Stimulated activated CD8-positive, alpha-beta memory T cell treated with anti-CD3 and anti-CD28 coated beads, Interleukin-2, amount 100 ng/mL, for 1 hour (primary cell): ENCODE data around the gene SLC22A23.
"Not testable (repeated sequence)": the region's sequence is repeated elsewhere in the genome, so short reads cannot be mapped to it uniquely, and the experiment has no call there.

Experiments
- DNase-seq, 2 donors: peaks; one replicate each; pipeline ENCODE4 v3.0.0-alpha.2; 2020; ENCODE audit warnings: low read depth in 2 of 2

Gene SLC22A23

DNA sequence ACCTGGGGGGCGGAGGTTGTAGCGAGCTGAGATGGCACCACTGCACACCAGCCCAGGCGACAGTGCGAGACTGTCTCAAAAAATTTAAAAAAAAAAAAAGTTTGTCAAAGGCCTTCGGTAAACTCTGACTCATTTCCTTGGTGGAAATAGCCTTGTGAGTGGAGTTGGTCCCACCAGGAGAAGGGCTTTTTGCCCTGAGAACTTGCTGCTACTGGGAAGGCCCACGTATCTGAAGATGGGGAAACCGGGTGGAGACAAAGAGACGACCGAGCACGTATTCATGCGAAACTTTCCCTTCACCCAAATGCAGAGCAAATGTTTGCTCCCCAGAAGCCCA lies 51.7 kb downstream of the SLC22A23 start:
- DNase-seq: no peak

DNA sequence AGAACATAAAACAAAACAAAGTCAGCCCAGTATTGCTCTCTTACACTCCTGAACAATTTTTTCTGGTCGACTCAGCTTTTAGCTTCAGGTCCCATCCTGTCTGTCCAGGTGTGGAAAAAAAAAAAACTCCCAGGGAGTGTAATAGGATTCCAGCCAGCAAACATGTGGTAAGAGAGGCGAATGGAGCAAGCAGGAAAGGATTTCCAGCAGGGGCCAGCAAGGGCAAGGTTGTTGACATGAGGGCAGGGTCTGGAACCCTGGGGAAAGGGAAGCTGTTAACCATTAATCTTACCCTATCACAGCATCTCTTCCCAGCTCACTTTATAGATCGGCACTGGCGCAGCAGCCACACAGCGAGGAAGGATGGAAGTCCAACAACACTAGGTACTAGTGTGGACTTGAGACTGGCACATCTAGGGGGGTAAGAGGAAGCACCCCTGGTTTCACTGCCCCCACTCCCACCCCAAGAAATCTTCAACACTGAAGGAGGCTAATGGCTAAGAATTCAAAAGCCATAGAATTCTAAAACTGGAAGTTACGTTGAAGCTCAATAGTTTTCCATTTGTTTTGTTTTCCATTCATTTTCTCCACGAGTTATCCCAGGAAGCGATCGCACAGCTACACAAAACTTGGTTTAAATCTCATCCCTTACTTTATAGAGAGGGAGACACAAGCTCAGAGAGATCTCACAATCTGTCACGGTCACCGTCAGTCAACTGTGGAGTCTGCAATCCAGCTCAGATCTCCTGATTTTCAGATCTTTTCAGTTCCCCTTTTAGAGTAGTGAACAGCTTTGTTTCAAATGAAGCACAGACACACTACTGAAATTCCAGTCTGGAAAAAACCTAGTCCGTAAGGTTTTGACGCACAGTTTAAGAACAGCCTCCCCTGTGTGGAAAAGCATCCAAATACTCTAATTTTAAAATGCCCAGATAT lies 53.3 kb downstream of the SLC22A23 start:
- no peak for DNase-seq

DNA sequence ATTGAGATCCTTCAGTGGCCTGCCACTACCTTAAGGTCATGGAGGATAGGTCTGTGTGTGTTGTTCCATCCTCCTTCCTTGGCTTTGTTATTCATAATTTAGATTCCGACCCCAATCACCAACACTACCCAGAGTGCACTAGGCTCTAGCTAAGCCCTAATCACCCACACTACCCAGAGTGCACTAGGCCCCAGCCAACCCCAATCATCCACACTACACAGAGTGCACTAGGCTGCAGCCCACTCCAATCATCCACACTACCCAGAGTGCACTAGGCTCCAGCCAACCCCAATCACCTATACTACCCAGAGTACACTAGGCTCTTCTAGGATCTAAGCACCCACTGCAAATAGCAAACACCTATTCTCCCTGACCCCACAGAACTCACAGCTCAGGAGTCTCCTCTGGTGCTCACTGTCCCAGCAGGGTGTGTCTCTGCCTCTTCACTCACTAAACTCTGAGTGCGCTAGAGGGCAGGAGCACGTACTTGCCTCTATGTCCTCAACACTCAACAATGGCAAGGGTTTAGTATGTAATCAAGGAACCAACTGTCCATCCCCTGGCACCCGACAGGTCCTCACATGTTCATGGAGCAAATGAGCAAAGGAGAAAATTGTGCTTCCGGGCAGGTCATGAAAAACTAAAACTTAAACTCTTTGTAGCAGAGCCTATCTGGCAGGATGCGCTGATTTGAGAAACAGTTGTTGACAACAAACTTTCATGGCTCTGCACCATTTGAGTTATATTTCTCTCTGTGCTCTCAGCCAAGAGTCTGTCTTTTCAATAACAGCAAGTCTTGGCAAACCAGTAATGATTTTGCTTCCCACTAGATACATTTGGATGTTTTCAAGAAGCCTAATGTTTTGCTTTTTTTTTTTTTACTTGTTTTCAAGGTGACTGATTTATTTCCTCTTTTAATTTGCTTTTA lies 54.3 kb downstream of the SLC22A23 start:
- DNase-seq: no peak

DNA sequence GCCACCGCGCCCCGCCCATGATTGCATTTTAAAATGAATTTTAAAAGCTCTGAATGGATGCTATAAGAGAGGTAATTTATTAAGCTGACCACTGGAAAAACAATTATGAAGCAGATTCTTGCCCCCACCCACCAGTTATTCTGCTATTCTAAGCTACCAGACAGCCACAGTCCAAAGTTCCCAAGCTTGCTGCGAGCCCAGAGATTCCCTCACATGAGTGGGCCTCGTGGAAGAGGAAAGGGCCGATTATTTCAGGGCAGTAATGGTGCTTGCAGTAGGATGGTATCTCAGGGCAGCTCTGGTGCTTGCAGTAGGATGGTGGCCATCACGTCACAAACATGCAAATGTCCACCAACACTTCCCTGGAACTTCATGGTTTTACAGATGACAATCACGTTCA lies 56.7 kb downstream of the SLC22A23 start:
- DNase-seq: no peak

DNA sequence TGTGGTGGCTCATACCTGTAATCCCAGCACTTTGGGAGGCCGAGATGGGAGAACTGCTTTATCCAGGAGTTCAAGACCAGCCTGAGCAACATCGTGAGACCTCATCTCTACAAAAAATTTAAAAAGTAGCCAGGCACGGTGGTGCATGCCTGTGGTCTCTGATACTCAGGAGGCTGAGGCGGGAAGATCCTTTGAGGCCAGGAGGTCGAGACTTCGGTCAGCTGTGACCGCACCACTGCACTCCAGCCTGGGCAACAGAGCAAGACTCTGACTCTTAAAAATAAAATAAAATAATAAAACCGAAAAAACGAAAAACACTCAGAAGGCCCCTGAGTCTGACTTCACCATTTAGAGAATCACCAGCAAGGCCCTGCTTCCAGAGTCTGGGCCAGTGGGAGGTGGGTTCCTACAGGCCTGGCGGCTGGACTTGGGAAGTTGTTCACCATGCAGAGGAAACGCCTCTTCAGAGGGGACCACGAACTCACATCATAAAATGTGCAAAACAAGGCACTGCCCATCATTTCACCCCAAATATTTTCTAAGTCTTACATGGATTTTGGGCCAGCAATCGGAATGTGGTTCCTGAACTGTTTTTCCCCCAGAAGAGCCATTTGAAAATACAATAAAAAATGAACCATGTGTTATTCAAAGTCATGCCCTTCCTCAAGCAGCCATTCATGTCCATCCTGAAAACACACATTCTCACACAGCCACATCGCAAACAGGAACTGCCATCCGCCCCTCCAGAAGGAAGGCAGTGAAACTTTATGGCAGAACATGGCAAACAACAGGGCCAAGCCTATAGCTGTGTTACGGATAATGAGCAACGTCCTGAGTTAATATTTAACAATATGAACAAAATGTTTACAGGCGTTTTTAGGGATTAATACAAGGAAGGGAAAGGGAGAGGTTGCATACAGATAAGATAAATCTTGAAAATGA lies 57.8 kb downstream of the SLC22A23 start:
- no peak for DNase-seq

DNA sequence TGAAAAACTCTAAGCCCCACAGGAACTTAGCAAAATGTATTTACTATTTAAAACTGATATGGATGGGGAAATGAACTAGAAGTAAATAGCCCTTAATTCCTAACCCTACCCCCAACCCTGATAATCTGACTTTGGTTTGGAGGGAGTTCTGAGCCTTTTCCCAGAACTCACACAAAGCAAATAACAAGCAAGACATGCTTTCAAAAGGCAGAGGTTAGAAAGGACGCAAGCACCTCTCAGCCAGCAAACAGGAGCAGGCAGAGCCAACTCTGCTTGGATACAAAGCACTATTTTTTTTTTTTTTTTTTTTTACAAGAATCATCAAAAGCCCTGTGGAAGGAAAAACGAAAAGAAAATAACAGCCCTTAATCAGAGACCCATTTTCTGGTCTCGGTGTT lies 58.7 kb downstream of the SLC22A23 start:
- DNase-seq: no peak

DNA sequence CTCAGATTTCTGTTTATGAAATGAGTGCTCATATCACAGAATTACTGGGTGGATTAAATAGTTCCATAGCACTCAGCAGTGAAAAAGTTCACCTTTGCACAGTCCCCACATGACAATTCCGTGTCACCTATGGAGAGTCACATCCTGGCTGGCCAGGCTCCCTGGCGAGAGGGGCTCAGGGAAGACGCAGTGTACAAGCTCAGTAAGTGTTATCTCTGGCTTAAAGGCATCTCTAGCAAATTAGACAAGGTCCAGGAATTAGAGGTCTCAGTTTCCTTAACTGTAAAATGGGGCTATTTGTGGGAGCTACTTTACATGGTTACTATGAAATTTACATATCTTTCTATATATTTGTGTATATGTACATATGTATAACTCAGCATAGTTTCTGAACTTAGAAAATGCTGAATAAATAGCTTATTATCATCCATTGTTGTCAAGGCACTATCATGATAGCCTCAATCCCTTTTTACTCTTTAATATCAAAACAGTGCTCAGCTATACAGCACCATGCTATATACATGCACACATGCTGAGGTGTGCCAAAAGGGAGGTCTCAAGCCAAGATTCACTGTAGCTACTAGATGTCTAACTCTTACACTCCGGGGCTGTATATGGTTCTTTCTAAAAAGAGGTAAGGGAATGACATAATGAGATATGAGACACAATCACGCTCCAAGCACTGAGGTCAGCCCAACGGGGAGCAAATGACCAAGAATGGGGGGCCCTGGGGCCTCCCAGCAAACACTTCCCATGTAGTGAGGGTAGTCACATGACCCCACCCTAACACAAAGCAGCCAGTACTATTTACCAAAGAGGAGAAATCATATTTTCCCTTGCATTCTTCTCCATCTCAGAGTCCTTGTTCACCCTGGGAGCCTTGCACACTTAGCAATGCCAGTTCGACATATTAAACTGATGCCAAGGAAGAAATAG lies 59.4 kb downstream of the SLC22A23 start:
- no peak for DNase-seq

DNA sequence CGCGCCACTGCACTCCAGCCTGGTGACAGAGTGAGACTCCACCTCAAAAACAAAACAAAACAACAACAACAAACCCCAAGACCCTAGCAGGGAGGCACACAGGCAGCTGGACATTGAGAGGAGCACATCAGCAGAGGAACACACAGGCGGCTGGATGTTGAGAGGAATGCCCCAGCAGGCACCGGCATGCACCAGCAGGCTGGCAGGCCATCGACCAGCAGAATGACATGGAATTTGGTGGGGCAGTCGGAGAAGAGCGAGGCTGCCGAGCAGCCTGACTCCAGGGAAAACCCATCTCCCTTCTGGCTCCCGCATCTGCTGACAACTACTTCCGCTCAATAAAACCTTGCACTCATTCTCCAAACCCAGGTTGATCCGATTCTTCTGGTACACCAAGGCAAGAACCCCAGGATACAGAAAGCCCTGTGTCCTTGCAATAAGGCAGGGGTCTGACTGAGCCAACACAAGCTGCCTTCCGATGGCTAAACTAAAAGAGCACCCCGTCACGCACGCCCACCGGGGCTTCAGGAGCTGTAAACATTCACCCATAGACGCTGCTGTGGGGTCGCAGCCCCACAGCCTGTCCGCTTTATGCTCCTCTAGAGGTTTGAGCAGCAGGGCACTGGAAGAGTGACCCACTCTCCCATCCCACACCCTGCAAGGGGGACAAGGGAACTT lies 60.2 kb downstream of the SLC22A23 start:
- DNase-seq: no peak

DNA sequence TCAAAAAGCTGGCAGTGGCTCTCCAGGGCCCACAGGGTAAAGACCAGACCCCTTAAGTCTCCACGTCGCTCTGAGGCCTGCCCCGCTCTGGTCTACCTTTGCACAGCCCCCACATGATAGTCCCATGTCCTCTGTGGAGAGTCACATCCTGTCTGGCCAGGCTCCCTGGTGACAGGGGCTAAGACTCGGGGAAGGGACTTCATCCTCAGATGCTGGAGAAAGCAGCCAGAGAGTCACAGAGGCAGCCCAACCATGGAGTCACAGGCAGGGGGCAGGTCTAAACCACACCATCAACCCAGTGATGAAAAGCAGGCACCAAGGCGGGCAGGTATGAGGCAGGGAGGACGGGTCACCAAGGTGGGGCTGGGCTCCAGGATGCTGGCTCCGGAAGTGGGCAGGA lies 62.2 kb downstream of the SLC22A23 start:
- no peak for DNase-seq

DNA sequence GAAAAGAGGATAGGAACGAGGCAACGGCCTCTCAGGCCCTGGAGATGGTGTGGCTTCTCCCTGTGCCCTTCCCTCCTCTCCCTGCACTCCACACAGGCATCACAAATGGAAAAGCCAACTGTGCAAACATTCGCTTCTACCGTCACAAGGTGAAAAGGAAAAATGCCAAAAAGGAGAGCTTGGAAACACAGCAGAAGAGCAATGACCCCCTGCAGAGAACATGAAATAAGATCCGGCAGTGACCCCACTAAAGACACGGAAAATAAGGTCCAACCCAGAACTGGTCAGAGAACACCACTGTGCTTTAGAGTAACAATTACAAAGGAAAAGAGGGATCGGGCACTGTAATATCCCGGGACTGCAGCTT lies 63.0 kb downstream of the SLC22A23 start:
- no peak for DNase-seq

DNA sequence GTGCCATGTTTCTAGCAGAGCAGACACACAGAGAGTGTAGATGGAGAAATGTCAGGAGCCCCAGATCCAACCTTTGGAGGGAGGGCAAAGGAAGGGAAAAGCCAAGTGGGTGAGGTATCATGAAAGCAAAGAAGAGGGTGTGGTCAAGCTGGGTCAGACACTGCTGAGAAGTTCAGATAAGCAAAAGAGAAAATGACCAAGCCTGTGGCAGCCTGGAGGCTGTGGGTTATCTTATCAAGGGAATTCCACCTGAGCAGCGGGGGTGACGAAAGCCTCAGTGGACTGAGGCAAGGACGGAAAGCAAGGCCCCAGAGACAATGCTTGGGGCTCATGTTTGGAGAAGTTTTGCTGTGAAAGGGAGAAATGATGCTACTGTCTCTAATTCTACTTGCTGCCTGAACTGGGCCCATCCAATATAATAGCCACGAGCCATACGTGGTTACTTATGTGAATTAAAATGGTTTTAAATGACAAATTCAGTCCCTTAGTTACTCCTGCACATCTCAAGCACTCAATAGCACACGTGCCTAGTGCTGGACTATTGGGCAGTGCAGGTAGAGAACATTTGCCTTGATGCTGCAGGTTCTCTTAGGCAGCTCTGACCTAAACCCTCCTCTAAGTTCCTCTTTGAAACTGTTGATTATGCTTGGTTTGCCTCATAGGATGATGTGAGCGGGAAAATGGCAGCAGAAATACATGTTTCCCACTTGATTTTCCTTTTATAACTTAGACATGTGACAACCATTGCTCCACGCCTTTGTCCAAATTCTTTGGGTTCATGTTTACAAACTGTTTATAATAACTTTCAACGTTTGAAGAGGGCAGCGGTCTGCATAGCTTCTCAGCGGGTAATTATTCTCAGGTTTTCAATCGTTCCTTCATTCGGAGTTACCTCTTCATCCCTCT lies 63.7 kb downstream of the SLC22A23 start:
- DNase-seq: no peak

DNA sequence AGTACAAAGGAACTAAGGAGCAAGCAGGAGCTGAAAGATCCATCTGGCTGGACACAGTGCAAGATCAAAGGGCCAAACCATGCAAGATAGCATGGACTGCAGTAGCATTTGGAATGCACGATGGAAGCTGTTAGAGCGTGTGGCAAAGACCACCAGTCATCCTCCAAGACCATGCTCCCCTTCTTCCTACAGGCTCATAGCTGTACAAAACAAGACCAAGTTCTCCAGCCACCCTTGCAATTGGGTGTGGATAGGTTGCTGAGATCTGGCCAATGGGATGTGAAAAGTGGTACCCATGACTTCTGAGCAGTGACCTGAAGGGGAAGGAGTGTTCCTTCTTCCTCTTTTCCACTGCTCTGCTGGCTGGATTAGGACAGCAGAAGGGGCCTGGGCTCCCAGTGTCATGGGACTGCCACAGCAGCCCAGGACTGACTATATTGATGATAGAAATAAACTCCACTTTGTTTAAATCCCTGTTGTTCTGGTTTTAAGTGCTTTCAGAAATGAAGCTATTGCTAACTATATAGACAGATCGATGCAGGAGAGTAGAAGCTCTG lies 64.9 kb downstream of the SLC22A23 start:
- DNase-seq: no peak

DNA sequence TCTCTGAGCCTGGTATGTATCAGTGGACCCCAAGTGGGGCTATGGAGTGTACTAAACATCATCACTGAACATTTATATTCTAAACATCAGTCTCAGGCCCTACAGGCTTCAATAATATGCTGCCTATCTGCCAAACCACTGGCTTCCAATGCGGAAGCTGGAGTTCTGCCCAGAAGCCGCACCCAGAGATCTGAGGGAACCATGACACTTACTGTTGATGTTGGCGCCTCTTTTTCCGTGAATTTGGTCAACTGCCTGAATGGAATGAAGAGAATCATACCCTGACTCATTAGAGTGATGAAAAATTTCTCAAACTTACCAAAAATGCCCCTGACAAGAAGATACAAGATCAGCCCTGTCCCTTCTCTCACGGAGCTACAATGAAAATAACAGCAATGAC lies 66.2 kb downstream of the SLC22A23 start:
- DNase-seq: no peak

DNA sequence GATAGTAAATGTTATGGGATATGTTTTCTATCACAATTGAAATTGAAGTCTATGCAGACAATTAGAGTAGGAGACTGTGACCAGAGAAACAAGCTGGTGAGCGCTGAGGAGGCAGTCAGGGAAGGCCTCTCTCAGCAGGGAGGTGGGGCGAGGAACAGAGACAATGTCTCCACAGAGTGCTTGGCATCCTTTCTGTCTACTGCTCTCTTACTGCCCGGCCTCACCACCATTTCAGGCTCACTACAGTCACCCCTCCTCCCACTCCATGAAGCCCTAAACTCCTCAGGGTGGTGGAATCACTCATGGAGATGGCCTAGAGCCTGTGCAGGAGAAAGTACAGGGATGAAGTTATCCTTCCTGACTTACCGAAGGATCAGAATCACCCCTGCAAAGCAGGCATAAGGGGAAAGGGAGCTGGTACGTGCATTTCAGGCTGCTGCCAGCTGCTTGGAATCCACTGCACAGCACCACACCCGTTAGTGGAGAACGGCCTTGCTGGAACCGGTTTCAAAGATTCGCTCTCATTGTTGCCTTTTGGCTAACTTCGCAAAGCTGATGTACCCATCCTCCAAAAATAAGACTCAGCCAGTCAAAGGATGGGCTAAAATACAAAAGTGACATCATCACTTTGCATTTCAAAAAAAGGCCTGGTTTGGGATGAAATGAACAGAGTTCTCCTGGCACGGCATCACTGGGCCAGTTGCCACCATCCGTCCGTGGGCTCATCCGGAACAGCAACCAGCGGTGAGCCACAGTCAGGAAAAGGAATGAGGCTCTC lies 67.3 kb downstream of the SLC22A23 start:
- no peak for DNase-seq

DNA sequence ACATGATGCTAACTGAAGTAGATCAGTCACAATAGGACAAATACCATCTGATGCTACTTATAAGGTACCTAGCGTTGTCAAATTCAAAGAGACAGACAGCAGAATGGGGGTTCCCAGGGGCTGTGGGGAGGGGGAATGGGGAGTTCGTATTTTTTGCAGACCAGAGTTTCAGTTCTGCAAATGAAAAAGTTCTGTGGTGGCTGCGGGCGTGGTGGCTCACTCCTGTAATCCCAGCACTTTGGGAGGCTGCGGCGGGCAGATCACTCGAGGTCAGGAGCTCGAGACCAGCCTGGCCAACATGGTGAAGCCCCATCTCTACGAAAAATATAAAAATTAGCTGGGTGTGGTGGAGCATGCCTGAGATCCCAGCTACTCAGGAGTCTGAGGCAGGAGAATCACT lies 68.1 kb downstream of the SLC22A23 start:
- DNase-seq: no peak

DNA sequence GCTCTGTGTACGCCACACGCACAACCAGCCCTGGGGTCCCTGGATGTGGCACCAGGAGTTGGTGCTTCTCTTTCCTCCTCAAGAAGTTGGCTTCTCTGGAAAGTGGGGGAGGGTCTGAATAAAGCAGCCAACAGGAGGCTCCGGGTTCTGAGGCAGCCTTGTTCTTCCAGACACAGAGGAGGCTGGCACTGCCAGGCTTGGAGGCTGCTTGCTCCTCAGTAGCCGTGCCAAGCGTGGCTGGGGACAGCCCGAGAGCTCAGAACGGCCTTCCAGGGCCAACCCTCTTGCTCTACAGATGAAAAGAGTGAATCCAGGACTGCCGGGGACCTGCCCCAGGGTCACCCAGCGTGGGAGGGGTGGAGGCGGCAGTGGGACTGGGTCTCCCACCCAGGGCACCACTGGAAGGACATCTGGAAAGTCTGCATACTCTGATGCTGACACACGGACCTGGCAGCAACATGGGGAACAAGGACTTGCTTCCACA lies 70.4 kb downstream of the SLC22A23 start:
- no peak for DNase-seq

DNA sequence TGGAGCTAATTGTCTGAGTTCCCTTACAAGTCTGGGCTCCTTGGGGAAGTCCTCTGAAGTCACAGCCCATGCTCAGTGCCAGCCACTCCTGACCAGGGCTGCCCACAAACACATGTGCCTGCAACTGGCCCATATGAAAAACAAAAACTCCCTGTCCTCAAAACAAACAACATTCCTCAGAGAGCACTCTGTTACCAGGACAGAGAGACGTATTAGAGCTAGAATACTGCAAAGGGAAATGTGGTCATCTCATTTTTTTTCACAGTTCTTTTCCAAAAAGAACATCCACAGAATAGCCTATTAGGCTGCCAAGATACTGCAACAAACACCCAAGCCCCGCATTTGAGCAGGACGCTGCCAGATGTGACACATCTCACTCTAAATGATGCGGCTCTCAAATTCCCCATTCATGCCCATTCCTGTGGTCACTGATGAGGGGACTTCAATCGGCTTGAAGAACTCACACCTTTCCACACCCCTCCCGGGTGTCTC lies 71.1 kb downstream of the SLC22A23 start:
- no peak for DNase-seq

DNA sequence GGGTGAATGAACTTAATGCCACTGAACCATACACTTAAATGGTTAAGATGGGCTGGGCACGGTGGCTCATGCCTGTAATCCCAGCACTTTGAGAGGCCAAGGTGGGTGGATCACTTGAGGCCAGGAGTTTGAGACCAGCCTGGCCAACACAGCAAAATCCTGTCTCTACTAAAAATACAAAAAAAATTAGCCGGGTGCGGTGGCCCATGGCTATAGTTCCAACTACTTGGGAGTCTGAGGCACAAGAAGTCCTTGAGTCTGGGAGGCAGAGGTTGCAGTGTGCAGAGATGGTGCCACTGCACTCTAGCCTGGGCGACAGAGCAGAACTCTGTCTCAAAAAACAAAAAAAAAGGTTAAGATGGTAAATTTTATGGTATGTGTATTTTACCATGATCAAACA lies 71.7 kb downstream of the SLC22A23 start:
- DNase-seq: not testable (repeated sequence)
